CD4-positive, alpha-beta T cell treated with Interleukin-4 for 4 hours (primary cell): ENCODE results near the gene VPS4A.
"Not testable (repeated sequence)": the region's sequence is repeated elsewhere in the genome, so short reads cannot be mapped to it uniquely, and the experiment has no call there.

Experiments used
- DNase-seq: peaks from one replicate; pipeline ENCODE4 v3.0.0-alpha.2; 2020

VPS4A gene

GRCh38 chr16:69310653-69311532 is at the start of gene VPS4A:
Gene VPS4A, plus strand, starts transcription at chr16:69311350. Its CDS starts 162 bp downstream, at chr16:69311512.
- DNase-seq, result peak; percentile 96

- DNase-seq, result no peak
These were observed 44.7 kb upstream of the VPS4A start for GRCh38 chr16:69266334-69267063.

GRCh38 chr16:69267633-69268032 is 43.5 kb upstream of the VPS4A start:
- no peak for DNase-seq

GRCh38 chr16:69270395-69270794 is 40.8 kb upstream of the VPS4A start:
- DNase-seq, result no peak

- DNase-seq, result no peak
These were observed 40.3 kb upstream of the VPS4A start for GRCh38 chr16:69270831-69271230.

GRCh38 chr16:69273009-69273408 is 38.1 kb upstream of the VPS4A start:
- DNase-seq, result no peak

GRCh38 chr16:69274699-69275235 is 36.4 kb upstream of the VPS4A start:
- no peak for DNase-seq

- DNase-seq, result no peak
These were observed 34.7 kb upstream of the VPS4A start for GRCh38 chr16:69276148-69277115.

- DNase-seq, result no peak
These were observed 33.7 kb upstream of the VPS4A start for GRCh38 chr16:69277413-69277812.

GRCh38 chr16:69283851-69284250 is 27.3 kb upstream of the VPS4A start:
- DNase-seq, result no peak

- DNase-seq, result no peak
These were observed 25.9 kb upstream of the VPS4A start for GRCh38 chr16:69285240-69285639.

GRCh38 chr16:69286941-69287713 is 24.0 kb upstream of the VPS4A start:
- peak; percentile 71 for DNase-seq

GRCh38 chr16:69291657-69292056 is 19.5 kb upstream of the VPS4A start:
- DNase-seq, result not testable (repeated sequence)

- DNase-seq, result no peak
These were observed 17.7 kb upstream of the VPS4A start for GRCh38 chr16:69293401-69293800.

GRCh38 chr16:69294051-69294450 is 17.1 kb upstream of the VPS4A start:
- DNase-seq, result no peak

- DNase-seq, result not testable (repeated sequence)
These were observed 14.4 kb upstream of the VPS4A start for GRCh38 chr16:69296771-69297170.

- DNase-seq, result no peak
These were observed 12.9 kb upstream of the VPS4A start for GRCh38 chr16:69298261-69298660.

GRCh38 chr16:69301187-69301586 is 10.0 kb upstream of the VPS4A start:
- DNase-seq, result no peak

GRCh38 chr16:69301861-69302260 is 9.3 kb upstream of the VPS4A start:
- no peak for DNase-seq

GRCh38 chr16:69302301-69302700 is 8.8 kb upstream of the VPS4A start:
- DNase-seq, result no peak

- DNase-seq, result no peak
These were observed 5.1 kb upstream of the VPS4A start for GRCh38 chr16:69306031-69306430.

GRCh38 chr16:69307091-69307490 is 4.1 kb upstream of the VPS4A start:
- DNase-seq, result no peak
